Suprapubic skin (tissue), 4 donors: Measurements from ENCODE around the gene HIF1AN.

Source experiments
- CTCF ChIP-seq, 2 donors: fragments of 200-600 bp in 1 of 2; fragments of 450-650 bp in 1 of 2; sonication (generic) in 1 of 2; IDR thresholded peaks; one replicate each; pipeline ENCODE4 v1.5.1; 2016 to 2019; ENCODE audit warnings: antibody characterized with exemption in 2 of 2, mild to moderate bottlenecking in 1 of 2, moderate library complexity in 1 of 2
- POLR2A ChIP-seq, 2 donors: fragments of 450-650 bp; IDR thresholded peaks; one replicate each; pipeline ENCODE4 v1.6.1; 2017; ENCODE audit warnings: antibody characterized with exemption in 2 of 2, mild to moderate bottlenecking in 2 of 2, moderate library complexity in 2 of 2
- POLR2AphosphoS5 ChIP-seq, 3 donors: sonication (generic); formaldehyde crosslinking; IDR thresholded peaks; one replicate each; pipeline ENCODE4 v1.6.1; 2017; ENCODE audit warnings: antibody characterized with exemption in 3 of 3

- TF ChIP-seq POLR2A (IDR thresholded peaks at IDR 0.05): no peak
- no peak for TF ChIP-seq CTCF (IDR thresholded peaks at IDR 0.05)
- no peak for TF ChIP-seq POLR2AphosphoS5 (IDR thresholded peaks at IDR 0.05)
Measured at GRCh38 chr10:100565206-100565985, 29.7 kb downstream of the HIF1AN start.
